Natural killer cell treated with Interleukin-12 subunit alpha and Interleukin-12 subunit beta and Interleukin-15 and Interleukin-18, amount 100 ng/mL, for 72 hours (primary cell): ENCODE measurements around the gene NAT16. TPM values are rescaled to one million over a fixed set of nuclear protein-coding genes. Genes with fewer than 3 reads are reported as not detected.

ENCODE experiments used
- ATAC-seq, 2 donors: fragments of 150-1000 bp; cut with Tn5 transposase in 1 of 2; sonication (Bioruptor Pico), chemical (Tn5 transposase) in 1 of 2; 2 replicates each; pipeline ENCODE4 v1.10.0; 2021
- DNase-seq: peaks from one replicate; pipeline ENCODE4 v3.0.0; 2022; ENCODE audit warnings: low spot score
- H3K27ac Mint-ChIP-seq, 2 donors: 1 replicate in 1 of 2; 2 replicates in 1 of 2; pipeline ENCODE4 v1.8.0; 2022; ENCODE audit warnings: mixed read lengths in 2 of 2, mild to moderate bottlenecking in 1 of 2, moderate library complexity in 1 of 2
- H3K27me3 Mint-ChIP-seq, 2 donors: 1 replicate in 1 of 2; 2 replicates in 1 of 2; pipeline ENCODE4 v1.8.0; 2022; ENCODE audit warnings: mixed read lengths in 2 of 2
- H3K36me3 Mint-ChIP-seq: one replicate; pipeline ENCODE4 v1.8.0; 2022; ENCODE audit warnings: mixed read lengths
- H3K4me1 Mint-ChIP-seq, 2 donors: 1 replicate in 1 of 2; 2 replicates in 1 of 2; pipeline ENCODE4 v1.8.0; 2022; ENCODE audit warnings: low read depth in 2 of 2, mixed read lengths in 2 of 2, mild to moderate bottlenecking in 1 of 2
- H3K4me3 Mint-ChIP-seq: one replicate; pipeline ENCODE4 v1.8.0; 2022; ENCODE audit warnings: mixed read lengths
- H3K9me3 Mint-ChIP-seq: 2 replicates; pipeline ENCODE4 v1.8.0; 2022; ENCODE audit warnings: mixed read lengths
- total RNA-seq, 2 donors: library from RNA; stranded (reverse); gene quantifications; one replicate each; pipeline ENCODE4 v1.2.3, GENCODE V29; 2022

Gene NAT16
- total RNA-seq, 2 donors from 2014 or later = not detected

GRCh38 chr7:101171442-101171837 is 8.7 kb downstream of the NAT16 start:
- Mint-ChIP-seq H3K27me3 (peaks cover 65 to 90% of the 10 kb centered on the region in 2 donors), H3K9me3 (no peaks in the 10 kb centered on the region), H3K36me3 (no peaks in the 10 kb centered on the region), H3K27ac (peak overlapping the region in 1 of 2 donors; percentile 31), H3K4me1 (peaks cover 45 to 47% of the 10 kb centered on the region in 2 donors), H3K4me3 (peak overlapping the region; percentile 31)
- DNase-seq = no peak
- no peak for ATAC-seq

GRCh38 chr7:101170617-101171441 is 9.3 kb downstream of the NAT16 start:
- no peaks in the 10 kb centered on the region for H3K36me3 Mint-ChIP-seq
- DNase-seq = no peak

GRCh38 chr7:101169838-101170551 is 10.1 kb downstream of the NAT16 start:
- H3K36me3 Mint-ChIP-seq = no peaks in the 10 kb centered on the region
- H3K27ac Mint-ChIP-seq = no peak overlapping the region
- ATAC-seq (peak; percentile 58 to 72), DNase-seq (peak; percentile 84)
- H3K9me3 Mint-ChIP-seq = no peaks in the 10 kb centered on the region
- peaks cover 62 to 87% of the 10 kb centered on the region in 2 donors for H3K27me3 Mint-ChIP-seq
- H3K4me3 Mint-ChIP-seq = peak overlapping the region; percentile 67
- peaks cover 55 to 59% of the 10 kb centered on the region in 2 donors for H3K4me1 Mint-ChIP-seq

More at GRCh38 chr7:101170617-101171441, 9.3 kb downstream of the NAT16 start:
- H3K27me3 Mint-ChIP-seq = peaks cover 65 to 89% of the 10 kb centered on the region in 2 donors
- H3K4me3 Mint-ChIP-seq = peak overlapping the region; percentile 31
- H3K27ac Mint-ChIP-seq = peak overlapping the region in 1 of 2 donors; percentile 31
- no peak for ATAC-seq
- H3K9me3 Mint-ChIP-seq = no peaks in the 10 kb centered on the region
- H3K4me1 Mint-ChIP-seq = peaks cover 50 to 51% of the 10 kb centered on the region in 2 donors

- no peak for DNase-seq
- Mint-ChIP-seq H3K9me3 (no peaks in the 10 kb centered on the region), H3K36me3 (no peaks in the 10 kb centered on the region), H3K27me3 (peaks cover 59 to 80% of the 10 kb centered on the region in 2 donors), H3K4me1 (peaks cover 54 to 56% of the 10 kb centered on the region in 2 donors), H3K27ac (peak overlapping the region in 1 of 2 donors; percentile 8), H3K4me3 (peak overlapping the region; percentile 67)
- no peak for ATAC-seq
Measured at GRCh38 chr7:101169110-101169837, 10.8 kb downstream of the NAT16 start.

GRCh38 chr7:101168412-101169049 is 11.6 kb downstream of the NAT16 start:
- DNase-seq (no peak), ATAC-seq (no peak)
- Mint-ChIP-seq H3K9me3 (no peaks in the 10 kb centered on the region), H3K27me3 (peaks cover 54 to 72% of the 10 kb centered on the region in 2 donors), H3K4me3 (peak overlapping the region; percentile 38), H3K27ac (peak overlapping the region; percentile 6 to 24), H3K36me3 (no peaks in the 10 kb centered on the region), H3K4me1 (peaks cover 47 to 51% of the 10 kb centered on the region in 2 donors)

GRCh38 chr7:101167645-101168411 is 12.3 kb downstream of the NAT16 start:
- Mint-ChIP-seq H3K9me3 (no peaks in the 10 kb centered on the region), H3K4me3 (no peak overlapping the region), H3K27me3 (peaks cover 56 to 70% of the 10 kb centered on the region in 2 donors), H3K4me1 (peaks cover 47 to 51% of the 10 kb centered on the region in 2 donors), H3K27ac (peak overlapping the region; percentile 6 to 24), H3K36me3 (no peaks in the 10 kb centered on the region)
- no peak for DNase-seq
- no peak for ATAC-seq

GRCh38 chr7:101166909-101167644 is 13.0 kb downstream of the NAT16 start:
- no peaks in the 10 kb centered on the region for H3K9me3 Mint-ChIP-seq
- ATAC-seq (no peak), DNase-seq (no peak)
- peak overlapping the region; percentile 32 for H3K4me3 Mint-ChIP-seq
- peaks cover 53 to 66% of the 10 kb centered on the region in 2 donors for H3K27me3 Mint-ChIP-seq
- H3K36me3 Mint-ChIP-seq = no peaks in the 10 kb centered on the region
- H3K27ac Mint-ChIP-seq = no peak overlapping the region
- H3K4me1 Mint-ChIP-seq = peaks cover 47 to 51% of the 10 kb centered on the region in 2 donors

GRCh38 chr7:101166648-101166908 is 13.5 kb downstream of the NAT16 start:
- ATAC-seq = no peak
- no peak for DNase-seq
- no peaks in the 10 kb centered on the region for H3K9me3 Mint-ChIP-seq
- H3K27me3 Mint-ChIP-seq = peaks cover 50 to 61% of the 10 kb centered on the region in 2 donors
- no peak overlapping the region for H3K4me3 Mint-ChIP-seq
- H3K27ac Mint-ChIP-seq = no peak overlapping the region
- H3K36me3 Mint-ChIP-seq = no peaks in the 10 kb centered on the region
- H3K4me1 Mint-ChIP-seq = peaks cover 44 to 48% of the 10 kb centered on the region in 2 donors

GRCh38 chr7:101165958-101166647 is 14.0 kb downstream of the NAT16 start:
- no peak for ATAC-seq
- no peaks in the 10 kb centered on the region for H3K9me3 Mint-ChIP-seq
- no peaks in the 10 kb centered on the region for H3K36me3 Mint-ChIP-seq
- DNase-seq = no peak
- peak overlapping the region in 1 of 2 donors; percentile 74 for H3K27ac Mint-ChIP-seq
- H3K4me3 Mint-ChIP-seq = peak overlapping the region; percentile 76
- H3K27me3 Mint-ChIP-seq = peaks cover 46 to 56% of the 10 kb centered on the region in 2 donors
- peaks cover 39 to 43% of the 10 kb centered on the region in 2 donors for H3K4me1 Mint-ChIP-seq

GRCh38 chr7:101165075-101165957 is 14.8 kb downstream of the NAT16 start, which contains the start of gene VGF:
VGF (minus strand) TSS chr7:101165569; CDS start chr7:101164843, 726 bp downstream.
- ATAC-seq (peak; percentile 89 to 95), DNase-seq (peak; percentile 95)
- Mint-ChIP-seq H3K9me3 (no peaks in the 10 kb centered on the region), H3K27ac (peak within 1 kb of the TSS in 1 of 2 donors; percentile 74), H3K36me3 (no peaks in the 10 kb centered on the region), H3K4me1 (peaks cover 32 to 36% of the 10 kb centered on the region in 2 donors), H3K4me3 (peak within 1 kb of the TSS; percentile 76), H3K27me3 (peaks cover 39 to 48% of the 10 kb centered on the region in 2 donors)
